PFSK-1 (cell line): Measurements from ENCODE around the gene KCNB1.

Experiments used
- FOXP2 ChIP-seq: optimal IDR thresholded peaks from 2 replicates; pipeline ENCODE3; 2011; ENCODE audit warnings: borderline replicate concordance, control low read depth, inconsistent platforms; ENCODE audit not compliant: insufficient read depth; ENCODE audit errors: extremely low read length, extremely low read depth
- POLR2AphosphoS5 ChIP-seq: IDR thresholded peaks from 2 replicates; pipeline ENCODE4 v1.6.1; 2012; ENCODE audit warnings: low read depth, mild to moderate bottlenecking, control low read depth, low read length, moderate library complexity
- REST ChIP-seq, 2 experiments: IDR thresholded peaks; 2 replicates each; pipeline versions ENCODE4 v1.6.1 to v1.8.0; 2011 to 2012; ENCODE audit warnings: low read depth in 2 of 2, low read length in 2 of 2, control low read depth in 1 of 2, inconsistent platforms in 1 of 2, mild to moderate bottlenecking in 1 of 2, moderate library complexity in 1 of 2; ENCODE audit not compliant: insufficient read depth in 1 of 2
- SIN3A ChIP-seq: IDR thresholded peaks from 2 replicates; pipeline ENCODE4 v1.6.1; 2012; ENCODE audit warnings: mild to moderate bottlenecking, low read length, moderate library complexity, borderline replicate concordance; ENCODE audit not compliant: insufficient read depth
- TAF1 ChIP-seq: IDR thresholded peaks from 2 replicates; pipeline ENCODE4 v1.6.1; 2012; ENCODE audit warnings: low read length, control low read depth, borderline replicate concordance; ENCODE audit not compliant: insufficient read depth

The KCNB1 gene

GRCh38 chr20:49400410-49400809, 82.1 kb downstream of the KCNB1 start:
- TF ChIP-seq REST (IDR thresholded peaks at IDR 0.05; ENCODE audit: insufficient read depth in 1 of 2, low read depth in 2 of 2, low read length in 2 of 2) (no peak), FOXP2 (no peak), POLR2AphosphoS5 (no peak), SIN3A (no peak), TAF1 (no peak)

GRCh38 chr20:49399329-49399728, 83.1 kb downstream of the KCNB1 start:
- TF ChIP-seq REST (IDR thresholded peaks at IDR 0.05; ENCODE audit: insufficient read depth in 1 of 2, low read depth in 2 of 2, low read length in 2 of 2) (no peak), POLR2AphosphoS5 (no peak), SIN3A (no peak), FOXP2 (no peak), TAF1 (no peak)

GRCh38 chr20:49398401-49399144, 83.9 kb downstream of the KCNB1 start:
- TF ChIP-seq TAF1 (no peak), FOXP2 (no peak), REST (IDR thresholded peaks at IDR 0.05; ENCODE audit: insufficient read depth in 1 of 2, low read depth in 2 of 2, low read length in 2 of 2) (no peak), SIN3A (no peak), POLR2AphosphoS5 (no peak)

- no peak for TF ChIP-seq REST (IDR thresholded peaks at IDR 0.05; ENCODE audit: insufficient read depth in 1 of 2, low read depth in 2 of 2, low read length in 2 of 2)
- no peak for TF ChIP-seq SIN3A
- no peak for TF ChIP-seq POLR2AphosphoS5
- no peak for TF ChIP-seq TAF1
- no peak for TF ChIP-seq FOXP2
These were observed 84.9 kb downstream of the KCNB1 start for GRCh38 chr20:49397525-49397924.
